Fibroblast of the aortic adventitia (primary cell): Measurements from ENCODE around the gene ZNF593OS. TPM values are rescaled to one million over a fixed set of nuclear protein-coding genes. Genes with fewer than 3 reads are reported as not detected.
A peak's percentile ranks its signal among the peaks of the same experiment; 100 is the strongest.

Experiments used
- DNase-seq: peaks from one replicate; pipeline ENCODE4 v3.0.0-alpha.2; 2010; ENCODE audit warnings: low read depth
- H3K4me3 ChIP-seq: 2 replicates; pipeline ENCODE4 v1.5.1; 2011; ENCODE audit warnings: low read depth, mild to moderate bottlenecking, control low read depth, low read length, moderate library complexity
- total RNA-seq: library from RNA; depleted of rRNA; stranded (reverse); fragments of >200 nt; gene quantifications from 2 replicates; pipeline ENCODE4 v1.2.3, GENCODE V29; 2012; ENCODE audit warnings: low replicate concordance
- TF ChIP-seq, protein P1 (sequence below): IDR thresholded peaks from 2 replicates; pipeline ENCODE4 v1.5.1; 2011; ENCODE audit warnings: mild to moderate bottlenecking, low read length, control low read depth, inconsistent platforms; ENCODE audit not compliant: insufficient read depth

ZNF593OS gene
- total RNA-seq, 1 donor, result not detected

DNA sequence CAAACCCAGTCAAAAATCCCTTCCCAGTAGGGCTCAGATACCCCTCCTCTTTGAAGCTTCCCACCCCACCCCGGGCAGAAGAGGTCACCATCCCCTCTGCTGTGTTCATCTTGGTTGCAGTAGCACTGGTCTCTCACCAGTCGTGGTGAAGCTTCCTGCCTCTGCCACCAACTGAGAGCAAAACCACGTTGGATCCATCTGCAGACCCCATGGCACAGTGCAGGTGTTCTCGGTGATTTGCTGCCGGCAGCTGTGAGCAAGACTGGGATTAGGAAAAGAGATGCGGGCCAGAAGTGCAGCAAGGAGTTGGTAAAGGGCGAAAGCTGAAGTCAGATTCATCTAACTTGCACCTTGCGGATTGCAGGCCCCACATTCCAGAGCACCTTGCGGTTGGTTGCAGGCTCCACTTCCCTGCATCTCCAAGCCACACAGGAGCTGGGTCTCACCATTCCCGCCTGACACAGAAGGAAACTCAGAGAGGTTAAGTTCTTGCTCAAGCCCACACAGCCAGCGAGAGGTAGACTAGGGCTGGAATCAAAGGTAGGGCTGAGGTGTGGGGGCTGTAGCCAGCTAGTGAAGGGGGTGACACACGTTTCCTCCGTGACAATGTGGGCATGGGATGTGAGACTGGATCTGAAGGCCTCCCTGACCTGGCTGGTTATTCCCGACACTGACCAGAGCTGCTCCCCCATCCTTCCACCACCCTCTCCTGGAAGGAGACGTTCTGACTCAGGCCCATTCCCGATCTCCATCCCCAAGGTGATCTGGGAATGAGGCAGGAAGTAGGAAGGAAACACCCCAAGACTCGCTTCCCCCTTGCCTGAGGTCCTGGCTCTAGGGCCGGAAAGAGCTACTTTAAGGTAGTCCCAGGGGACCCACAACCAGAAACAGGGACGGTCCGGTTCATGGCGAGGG is 16.0 kb downstream of the ZNF593OS start:
- no peak overlapping the region for H3K4me3 ChIP-seq
- no peak for DNase-seq
- TF ChIP-seq, protein P1, sequence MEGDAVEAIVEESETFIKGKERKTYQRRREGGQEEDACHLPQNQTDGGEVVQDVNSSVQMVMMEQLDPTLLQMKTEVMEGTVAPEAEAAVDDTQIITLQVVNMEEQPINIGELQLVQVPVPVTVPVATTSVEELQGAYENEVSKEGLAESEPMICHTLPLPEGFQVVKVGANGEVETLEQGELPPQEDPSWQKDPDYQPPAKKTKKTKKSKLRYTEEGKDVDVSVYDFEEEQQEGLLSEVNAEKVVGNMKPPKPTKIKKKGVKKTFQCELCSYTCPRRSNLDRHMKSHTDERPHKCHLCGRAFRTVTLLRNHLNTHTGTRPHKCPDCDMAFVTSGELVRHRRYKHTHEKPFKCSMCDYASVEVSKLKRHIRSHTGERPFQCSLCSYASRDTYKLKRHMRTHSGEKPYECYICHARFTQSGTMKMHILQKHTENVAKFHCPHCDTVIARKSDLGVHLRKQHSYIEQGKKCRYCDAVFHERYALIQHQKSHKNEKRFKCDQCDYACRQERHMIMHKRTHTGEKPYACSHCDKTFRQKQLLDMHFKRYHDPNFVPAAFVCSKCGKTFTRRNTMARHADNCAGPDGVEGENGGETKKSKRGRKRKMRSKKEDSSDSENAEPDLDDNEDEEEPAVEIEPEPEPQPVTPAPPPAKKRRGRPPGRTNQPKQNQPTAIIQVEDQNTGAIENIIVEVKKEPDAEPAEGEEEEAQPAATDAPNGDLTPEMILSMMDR, result no peak

DNA sequence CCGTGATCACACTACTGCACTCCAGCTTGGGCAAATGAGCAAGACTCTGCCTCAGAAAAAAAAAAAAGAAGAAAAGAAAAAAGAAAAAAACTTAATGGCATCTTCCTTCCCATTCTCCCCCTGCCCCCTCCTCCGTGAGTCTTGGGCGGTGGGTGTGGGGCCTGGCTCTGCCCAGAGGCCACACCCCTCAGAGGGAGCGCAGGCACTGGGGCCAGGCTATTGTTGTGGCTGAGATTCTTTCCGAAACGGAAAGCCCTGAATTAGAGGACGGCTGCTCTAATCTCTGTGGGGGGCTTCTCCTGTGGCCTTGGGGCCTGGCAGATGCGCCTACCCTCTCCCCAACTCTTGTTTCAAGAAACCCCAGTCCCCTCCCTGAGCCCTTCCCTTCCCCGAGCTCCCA is 16.9 kb downstream of the ZNF593OS start:
- TF ChIP-seq, protein P1, result no peak
- no peak for DNase-seq

DNA sequence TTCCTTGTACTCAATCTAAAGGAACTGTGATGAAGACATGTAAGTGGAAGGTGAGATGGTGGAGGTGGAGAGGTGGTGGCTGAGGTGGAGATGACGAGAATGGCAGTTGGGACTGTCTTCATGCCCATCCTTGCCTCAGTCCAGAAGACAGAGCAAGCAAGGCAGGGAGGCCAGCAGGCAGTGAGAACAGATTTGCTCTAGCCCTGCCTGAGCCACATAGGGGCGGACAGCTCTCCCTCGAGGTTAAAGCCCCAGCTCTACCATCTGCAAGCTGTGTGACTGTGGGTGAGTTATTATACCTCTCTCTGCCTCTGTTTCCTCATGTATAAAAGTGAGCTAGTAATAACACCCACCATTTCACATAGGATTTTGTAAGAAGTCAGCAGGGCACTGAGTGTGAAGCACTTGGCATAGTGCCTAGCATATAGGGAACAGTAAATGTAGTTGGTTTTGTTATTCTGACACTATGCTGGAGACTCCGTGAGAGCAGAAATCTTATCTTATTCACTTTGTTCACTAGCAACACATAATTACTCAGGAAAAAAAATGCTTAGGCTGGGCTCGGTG is 17.6 kb downstream of the ZNF593OS start:
- no peak for DNase-seq
- no peak overlapping the region for H3K4me3 ChIP-seq
- TF ChIP-seq, protein P1, result no peak

More for the DNA sequence above, 16.9 kb downstream of the ZNF593OS start:
- H3K4me3 ChIP-seq, result no peak overlapping the region

DNA sequence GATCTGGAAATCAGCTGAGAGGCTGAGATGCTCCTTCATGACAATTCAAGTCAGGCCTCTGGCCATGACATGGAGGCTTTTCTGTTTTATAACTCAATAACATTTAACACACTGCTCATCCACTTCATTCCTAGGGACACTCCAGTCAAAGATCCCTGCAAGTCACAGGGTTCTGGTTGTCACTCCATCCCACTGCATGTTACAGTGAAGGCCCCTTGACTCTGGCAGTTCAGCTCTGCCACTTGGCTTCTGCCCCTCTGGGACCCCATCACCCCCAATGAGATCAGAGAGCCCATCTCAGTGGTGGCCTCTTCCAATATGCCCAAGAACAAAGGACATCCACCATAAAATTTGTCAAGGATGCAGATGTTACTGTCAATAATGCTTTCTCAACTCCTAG is 22.7 kb downstream of the ZNF593OS start:
- TF ChIP-seq, protein P1, result no peak
- H3K4me3 ChIP-seq, result no peak overlapping the region
- DNase-seq, result no peak

DNA sequence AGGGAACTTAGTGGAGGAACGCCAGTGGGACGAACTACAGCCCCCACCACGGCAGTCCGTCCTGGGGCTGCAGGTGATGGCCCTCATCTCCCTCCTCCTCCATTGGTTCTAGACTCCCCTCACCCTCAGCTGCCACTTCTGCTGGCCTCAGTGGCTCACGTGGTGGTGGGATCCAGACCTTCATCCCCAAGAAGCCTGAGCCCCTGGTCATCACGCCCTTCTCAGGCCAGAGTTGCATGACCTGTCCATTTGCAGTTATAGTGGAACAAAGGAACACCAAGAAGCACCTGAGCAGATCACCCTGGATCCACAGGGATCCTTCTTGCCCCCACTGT is 25.7 kb downstream of the ZNF593OS start:
- H3K4me3 ChIP-seq, result no peak overlapping the region

DNA sequence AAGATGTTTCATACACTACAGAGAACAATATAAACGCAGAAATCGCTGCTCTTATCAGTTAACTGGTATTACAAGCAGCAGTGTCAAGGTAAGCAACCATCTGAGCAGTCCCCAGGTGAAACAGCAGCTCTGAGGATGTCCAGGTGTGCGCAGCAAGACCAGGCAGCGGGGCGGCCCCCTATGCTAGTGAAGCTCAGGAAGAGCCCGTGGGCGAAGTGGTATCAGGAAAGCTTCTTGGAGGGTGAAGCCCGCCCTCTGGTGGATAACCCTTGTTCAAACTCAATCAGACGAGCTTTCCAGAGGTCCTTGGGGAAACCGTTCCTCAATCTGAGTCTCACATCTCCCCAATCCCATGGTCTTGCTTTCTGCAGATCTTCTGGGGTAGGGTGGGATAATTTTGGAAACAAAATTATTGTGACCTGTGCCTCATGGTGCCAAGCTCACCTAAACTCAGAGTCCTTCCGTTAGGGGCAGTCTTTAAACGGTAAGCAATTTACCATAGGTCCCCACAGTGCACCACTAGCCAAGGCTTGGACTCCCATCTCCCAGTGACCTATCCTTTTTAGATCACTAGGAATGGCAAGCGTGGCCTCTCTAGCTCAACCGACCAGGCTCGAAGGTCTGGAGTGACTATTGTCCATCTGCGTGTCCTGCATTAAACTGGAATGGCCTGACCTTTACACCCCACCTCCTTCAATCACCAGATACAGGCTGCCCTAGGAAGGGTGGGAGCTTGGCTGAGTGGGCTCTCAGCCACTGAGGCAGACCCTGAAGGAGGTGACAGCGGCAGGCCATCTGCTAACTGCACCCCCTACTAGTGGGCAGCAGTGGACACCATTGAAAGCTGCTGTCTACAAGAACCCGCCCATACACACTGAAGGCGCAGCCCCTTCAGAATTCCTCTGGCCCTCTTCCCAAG is 26.3 kb downstream of the ZNF593OS start:
- peak; percentile 89 for DNase-seq
- no peak overlapping the region for H3K4me3 ChIP-seq
- TF ChIP-seq, protein P1, result peak; percentile 77

More for the DNA sequence above, 25.7 kb downstream of the ZNF593OS start:
- no peak for DNase-seq
- TF ChIP-seq, protein P1, result no peak
